ENCODE measurements around the gene ANAPC2. TPM values are rescaled to one million over a fixed set of nuclear protein-coding genes. Genes with fewer than 3 reads are reported as not detected.

ANAPC2 gene
- total RNA-seq, 1 donor from 2014 or later, result 39.2 TPM

GRCh38 chr9:137234758-137235423 lies 46.5 kb upstream of the ANAPC2 start:
- Histone ChIP-seq H3K79me2 (ENCODE audit: insufficient read depth, low read length) (peaks cover 17% of the 10 kb centered on the region), H3K9me3 (ENCODE audit: insufficient read depth, low read depth, low read length) (no peaks in the 10 kb centered on the region), H3K27ac (ENCODE audit: low read depth, low read length) (no peak overlapping the region), H3K4me3 (ENCODE audit: insufficient read depth, low read depth, low read length) (no peak overlapping the region), H3K9ac (ENCODE audit: low read length) (no peak overlapping the region), H4K20me1 (ENCODE audit: insufficient read depth, low read length) (peaks cover 24% of the 10 kb centered on the region), H3K27me3 (ENCODE audit: insufficient read depth, low read length) (no peaks in the 10 kb centered on the region), H3K4me2 (ENCODE audit: low read length) (no peak overlapping the region), H2AFZ (ENCODE audit: low read depth, low read length) (no peak overlapping the region), H3K4me1 (ENCODE audit: insufficient read depth, low read length) (peaks cover under 1% of the 10 kb centered on the region), H3K36me3 (ENCODE audit: insufficient read depth, low read length) (no peaks in the 10 kb centered on the region)
- H3K9me3 Mint-ChIP-seq (ENCODE audit: unreplicated experiment), result no peaks in the 10 kb centered on the region
- FAIRE-seq (no peak), DNase-seq (ENCODE audit: low read depth) (no peak)
- peaks cover 1% of the 10 kb centered on the region for H3K4me1 Mint-ChIP-seq (ENCODE audit: low read depth, unreplicated experiment)
- H3K27ac Mint-ChIP-seq (ENCODE audit: unreplicated experiment), result peak overlapping the region; percentile 77
- peak overlapping the region; percentile 27 for H3K4me3 Mint-ChIP-seq (ENCODE audit: unreplicated experiment)
- TF ChIP-seq CTCF (IDR thresholded peaks at IDR 0.05; ENCODE audit: insufficient read depth, low read depth, low read length) (no peak), EZH2 (IDR thresholded peaks at IDR 0.05; ENCODE audit: insufficient read depth, low read length) (no peak)
- no peaks in the 10 kb centered on the region for H3K36me3 Mint-ChIP-seq (ENCODE audit: low read depth, unreplicated experiment)
- H3K27me3 Mint-ChIP-seq (ENCODE audit: low read depth, unreplicated experiment), result no peaks in the 10 kb centered on the region

GRCh38 chr9:137234055-137234697 lies 45.8 kb upstream of the ANAPC2 start:
- Histone ChIP-seq H3K9ac (ENCODE audit: low read length) (no peak overlapping the region), H4K20me1 (ENCODE audit: insufficient read depth, low read length) (peaks cover 24% of the 10 kb centered on the region), H3K4me3 (ENCODE audit: insufficient read depth, low read depth, low read length) (no peak overlapping the region), H3K27me3 (ENCODE audit: insufficient read depth, low read length) (no peaks in the 10 kb centered on the region), H3K4me1 (ENCODE audit: insufficient read depth, low read length) (no peaks in the 10 kb centered on the region), H3K79me2 (ENCODE audit: insufficient read depth, low read length) (peaks cover 14% of the 10 kb centered on the region), H3K27ac (ENCODE audit: low read depth, low read length) (no peak overlapping the region), H2AFZ (ENCODE audit: low read depth, low read length) (no peak overlapping the region), H3K9me3 (ENCODE audit: insufficient read depth, low read depth, low read length) (no peaks in the 10 kb centered on the region), H3K4me2 (ENCODE audit: low read length) (no peak overlapping the region), H3K36me3 (ENCODE audit: insufficient read depth, low read length) (no peaks in the 10 kb centered on the region)
- Mint-ChIP-seq H3K36me3 (ENCODE audit: low read depth, unreplicated experiment) (no peaks in the 10 kb centered on the region), H3K4me1 (ENCODE audit: low read depth, unreplicated experiment) (peaks cover 1% of the 10 kb centered on the region), H3K9me3 (ENCODE audit: unreplicated experiment) (no peaks in the 10 kb centered on the region), H3K27me3 (ENCODE audit: low read depth, unreplicated experiment) (no peaks in the 10 kb centered on the region), H3K4me3 (ENCODE audit: unreplicated experiment) (no peak overlapping the region), H3K27ac (ENCODE audit: unreplicated experiment) (no peak overlapping the region)
- no peak for FAIRE-seq
- DNase-seq (ENCODE audit: low read depth), result no peak
- TF ChIP-seq CTCF (IDR thresholded peaks at IDR 0.05; ENCODE audit: insufficient read depth, low read depth, low read length) (no peak), EZH2 (IDR thresholded peaks at IDR 0.05; ENCODE audit: insufficient read depth, low read length) (no peak)

All from astrocyte (in vitro differentiated cells and primary cell).